ENCODE data around the gene LAYN.
A peak's percentile ranks its signal among the peaks of the same experiment; 100 is the strongest.

Gene LAYN

GRCh38 chr11:111585371-111585770 lies 44.9 kb downstream of the LAYN start:
- Mint-ChIP-seq H3K4me1 (no peaks in the 10 kb centered on the region), H3K27me3 (ENCODE audit: low read depth) (no peaks in the 10 kb centered on the region), H3K36me3 (ENCODE audit: low read depth) (no peaks in the 10 kb centered on the region), H3K9me3 (peaks cover 4% of the 10 kb centered on the region), H3K4me3 (no peak overlapping the region), H3K27ac (no peak overlapping the region)
- TF ChIP-seq CTCF (IDR thresholded peaks at IDR 0.05; ENCODE audit: unreplicated experiment in 3 of 3) = no peak

GRCh38 chr11:111586388-111586831 lies 45.9 kb downstream of the LAYN start:
- H3K4me1 Mint-ChIP-seq = no peaks in the 10 kb centered on the region
- TF ChIP-seq CTCF (IDR thresholded peaks at IDR 0.05; ENCODE audit: unreplicated experiment in 3 of 3) = peak; percentile 53 to 61 (median 56)
- no peaks in the 10 kb centered on the region for H3K36me3 Mint-ChIP-seq (ENCODE audit: low read depth)
- H3K4me3 Mint-ChIP-seq = no peak overlapping the region
- peaks cover 4% of the 10 kb centered on the region for H3K9me3 Mint-ChIP-seq
- no peak overlapping the region for H3K27ac Mint-ChIP-seq
- H3K27me3 Mint-ChIP-seq (ENCODE audit: low read depth) = no peaks in the 10 kb centered on the region

GRCh38 chr11:111589114-111589513 lies 48.6 kb downstream of the LAYN start:
- H3K4me1 Mint-ChIP-seq = no peaks in the 10 kb centered on the region
- H3K36me3 Mint-ChIP-seq (ENCODE audit: low read depth) = no peaks in the 10 kb centered on the region
- no peak overlapping the region for H3K27ac Mint-ChIP-seq
- peaks cover 4% of the 10 kb centered on the region for H3K9me3 Mint-ChIP-seq
- no peak overlapping the region for H3K4me3 Mint-ChIP-seq
- H3K27me3 Mint-ChIP-seq (ENCODE audit: low read depth) = no peaks in the 10 kb centered on the region
- TF ChIP-seq CTCF (IDR thresholded peaks at IDR 0.05; ENCODE audit: unreplicated experiment in 3 of 3) = no peak

- Mint-ChIP-seq H3K4me3 (no peak overlapping the region), H3K36me3 (ENCODE audit: low read depth) (no peaks in the 10 kb centered on the region), H3K9me3 (peaks cover 4% of the 10 kb centered on the region), H3K4me1 (no peaks in the 10 kb centered on the region), H3K27me3 (ENCODE audit: low read depth) (no peaks in the 10 kb centered on the region), H3K27ac (no peak overlapping the region)
- no peak for TF ChIP-seq CTCF (IDR thresholded peaks at IDR 0.05; ENCODE audit: unreplicated experiment in 3 of 3)
Observed at GRCh38 chr11:111589886-111590499, 49.5 kb downstream of the LAYN start.

GRCh38 chr11:111591187-111591960 lies 50.9 kb downstream of the LAYN start:
- H3K4me3 Mint-ChIP-seq = no peak overlapping the region
- no peak for TF ChIP-seq CTCF (IDR thresholded peaks at IDR 0.05; ENCODE audit: unreplicated experiment in 3 of 3)
- no peaks in the 10 kb centered on the region for H3K36me3 Mint-ChIP-seq (ENCODE audit: low read depth)
- peaks cover 4% of the 10 kb centered on the region for H3K9me3 Mint-ChIP-seq
- H3K27me3 Mint-ChIP-seq (ENCODE audit: low read depth) = no peaks in the 10 kb centered on the region
- no peak overlapping the region for H3K27ac Mint-ChIP-seq
- H3K4me1 Mint-ChIP-seq = no peaks in the 10 kb centered on the region
